WERI-Rb-1 (cell line): ENCODE measurements around the gene BICC1.

Experiments used
- DNase-seq: peaks from one replicate; pipeline ENCODE4 v3.0.0-alpha.2; 2020
- H3K27ac ChIP-seq: fragments of 250-450 bp; sonication (Bioruptor Pico); 2 replicates; pipeline ENCODE4 v1.5.1; 2020; ENCODE audit warnings: mild to moderate bottlenecking, moderate library complexity
- H3K27me3 ChIP-seq: fragments of 250-450 bp; sonication (Bioruptor Pico); 2 replicates; pipeline ENCODE4 v1.5.1; 2021; ENCODE audit warnings: mild to moderate bottlenecking, low read depth, moderate library complexity; ENCODE audit not compliant: insufficient read depth, severe bottlenecking
- H3K36me3 ChIP-seq: fragments of 250-450 bp; sonication (Bioruptor Pico); 2 replicates; pipeline ENCODE4 v1.5.1; 2020; ENCODE audit warnings: mild to moderate bottlenecking, moderate library complexity
- H3K4me3 ChIP-seq: 2 replicates; pipeline ENCODE4 v1.5.1; 2011; ENCODE audit warnings: low read depth, mild to moderate bottlenecking, control low read depth, low read length
- H3K9me3 ChIP-seq: fragments of 250-450 bp; sonication (Bioruptor Pico); 2 replicates; pipeline ENCODE4 v1.5.1; 2021; ENCODE audit warnings: mild to moderate bottlenecking, moderate library complexity; ENCODE audit not compliant: severe bottlenecking
- TF ChIP-seq, protein P1 (sequence below): IDR thresholded peaks from 2 replicates; pipeline ENCODE4 v1.5.1; 2011; ENCODE audit warnings: low read depth, mild to moderate bottlenecking, control low read depth, inconsistent platforms, low read length

Gene BICC1

DNA sequence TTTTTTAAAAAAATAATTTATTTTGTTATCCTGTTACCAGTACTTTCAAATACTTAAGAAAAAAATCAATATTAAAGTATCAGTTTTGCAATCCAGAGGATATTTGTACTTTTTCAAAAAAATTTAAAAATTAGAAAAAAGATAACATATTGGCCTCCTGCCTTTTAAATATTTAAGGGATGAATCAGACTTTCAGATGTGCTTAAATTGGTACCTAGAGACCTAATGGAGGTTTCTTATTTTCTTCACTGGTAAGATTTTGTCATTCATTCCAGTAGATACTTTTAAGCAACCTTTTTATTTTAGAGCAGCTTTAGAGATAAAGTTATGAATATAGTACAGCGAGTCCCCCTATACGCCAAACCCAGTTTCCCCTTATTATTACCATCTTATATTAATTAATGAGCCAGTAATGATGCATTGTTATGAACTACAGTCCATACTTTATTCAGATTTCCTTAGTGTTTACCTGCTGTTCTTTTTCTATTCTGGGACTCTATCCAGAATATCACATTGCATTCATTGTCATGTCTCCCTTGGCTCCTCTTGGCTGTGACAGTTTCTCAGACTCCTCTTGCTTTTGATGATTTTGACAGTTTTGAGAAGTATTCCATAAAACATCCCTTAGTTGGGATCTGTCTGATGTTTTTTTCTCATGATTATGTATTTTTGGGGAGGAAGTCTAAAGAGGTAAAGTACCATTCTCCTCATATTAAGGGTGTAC is 34.2 kb downstream of the BICC1 start:
- Histone ChIP-seq H3K9me3 (no peaks in the 10 kb centered on the region), H3K36me3 (no peaks in the 10 kb centered on the region), H3K27me3 (no peaks in the 10 kb centered on the region), H3K4me3 (no peak overlapping the region), H3K27ac (no peak overlapping the region)
- no peak for DNase-seq
- TF ChIP-seq, protein P1, sequence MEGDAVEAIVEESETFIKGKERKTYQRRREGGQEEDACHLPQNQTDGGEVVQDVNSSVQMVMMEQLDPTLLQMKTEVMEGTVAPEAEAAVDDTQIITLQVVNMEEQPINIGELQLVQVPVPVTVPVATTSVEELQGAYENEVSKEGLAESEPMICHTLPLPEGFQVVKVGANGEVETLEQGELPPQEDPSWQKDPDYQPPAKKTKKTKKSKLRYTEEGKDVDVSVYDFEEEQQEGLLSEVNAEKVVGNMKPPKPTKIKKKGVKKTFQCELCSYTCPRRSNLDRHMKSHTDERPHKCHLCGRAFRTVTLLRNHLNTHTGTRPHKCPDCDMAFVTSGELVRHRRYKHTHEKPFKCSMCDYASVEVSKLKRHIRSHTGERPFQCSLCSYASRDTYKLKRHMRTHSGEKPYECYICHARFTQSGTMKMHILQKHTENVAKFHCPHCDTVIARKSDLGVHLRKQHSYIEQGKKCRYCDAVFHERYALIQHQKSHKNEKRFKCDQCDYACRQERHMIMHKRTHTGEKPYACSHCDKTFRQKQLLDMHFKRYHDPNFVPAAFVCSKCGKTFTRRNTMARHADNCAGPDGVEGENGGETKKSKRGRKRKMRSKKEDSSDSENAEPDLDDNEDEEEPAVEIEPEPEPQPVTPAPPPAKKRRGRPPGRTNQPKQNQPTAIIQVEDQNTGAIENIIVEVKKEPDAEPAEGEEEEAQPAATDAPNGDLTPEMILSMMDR: no peak

DNA sequence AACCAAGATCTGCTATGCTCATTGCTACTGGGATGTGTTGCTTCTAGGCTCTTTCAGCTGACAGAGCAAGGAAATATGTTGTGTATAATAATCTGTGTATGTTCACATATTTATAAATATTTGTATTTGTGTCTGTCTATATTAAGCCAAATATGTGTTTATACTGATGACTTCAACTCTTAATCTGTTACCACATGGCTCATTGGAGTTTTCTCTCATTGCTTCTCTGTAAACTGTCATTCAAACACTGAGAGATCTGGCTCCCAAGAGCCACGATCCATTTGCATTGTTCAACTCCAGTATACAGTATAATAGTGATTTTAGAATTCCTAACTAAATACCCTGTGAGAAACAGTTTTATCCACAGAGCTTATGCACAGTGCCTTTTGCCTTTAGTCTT is 35.3 kb downstream of the BICC1 start:
- no peaks in the 10 kb centered on the region for H3K36me3 ChIP-seq
- no peak for DNase-seq
- no peaks in the 10 kb centered on the region for H3K27me3 ChIP-seq
- no peaks in the 10 kb centered on the region for H3K9me3 ChIP-seq
- TF ChIP-seq, protein P1: no peak
- no peak overlapping the region for H3K27ac ChIP-seq
- H3K4me3 ChIP-seq: no peak overlapping the region

DNA sequence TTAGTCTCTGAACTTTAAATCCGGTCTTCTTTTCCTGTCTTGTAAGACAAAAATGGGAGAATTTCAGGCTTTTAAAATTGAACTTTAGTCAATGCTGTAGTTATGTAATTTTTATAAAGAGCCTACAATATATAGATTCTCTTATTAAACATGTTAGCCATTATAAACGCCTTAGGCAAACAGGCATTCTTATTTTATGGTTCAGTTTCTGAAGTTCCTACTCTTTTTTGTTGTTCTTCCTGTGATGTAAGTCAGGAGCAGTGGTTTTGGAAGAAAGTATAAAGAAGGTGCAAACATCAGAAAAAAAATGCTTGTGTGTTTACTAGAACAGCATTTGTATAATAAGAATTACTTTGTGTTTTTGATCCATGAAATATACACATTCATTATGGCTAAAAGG is 41.6 kb downstream of the BICC1 start:
- Histone ChIP-seq H3K4me3 (no peak overlapping the region), H3K27ac (no peak overlapping the region), H3K9me3 (peaks cover 2% of the 10 kb centered on the region), H3K36me3 (no peaks in the 10 kb centered on the region), H3K27me3 (no peaks in the 10 kb centered on the region)
- TF ChIP-seq, protein P1: no peak
- no peak for DNase-seq

DNA sequence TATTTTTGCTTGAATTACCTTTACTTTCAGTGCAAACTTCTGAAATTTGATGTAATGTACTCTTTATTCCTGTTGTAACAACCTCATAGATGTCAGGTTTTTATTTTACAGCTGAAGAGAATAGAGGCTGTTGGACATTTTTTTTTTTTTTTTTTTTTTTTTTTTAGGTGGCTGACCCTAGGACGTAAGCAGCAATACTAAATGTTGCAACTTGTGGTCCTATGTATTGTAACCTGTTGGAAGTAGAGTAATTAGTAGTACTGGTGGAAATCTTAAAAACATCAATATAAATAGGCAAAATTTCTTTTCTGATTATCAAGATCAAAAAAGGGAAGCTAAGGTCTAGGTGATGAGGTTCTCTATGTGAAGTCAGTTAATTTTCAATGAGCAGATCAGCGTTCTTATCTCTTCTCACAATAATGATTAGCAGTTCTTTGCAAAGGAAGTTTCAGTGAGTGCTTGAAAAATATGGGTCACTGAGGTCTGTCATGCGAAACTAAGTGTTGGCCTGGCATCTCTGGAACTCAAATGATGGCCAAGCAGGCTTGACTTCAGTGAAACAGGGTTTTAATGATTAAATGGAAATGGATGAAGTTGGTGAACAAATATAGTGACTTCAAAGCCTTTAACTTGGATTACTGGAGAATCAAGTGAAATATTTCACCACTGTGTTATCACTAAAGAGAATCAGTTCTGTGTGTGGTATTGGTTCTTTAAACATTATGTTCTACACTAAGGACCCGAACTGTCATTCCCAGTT is 42.7 kb downstream of the BICC1 start:
- Histone ChIP-seq H3K27ac (no peak overlapping the region), H3K4me3 (no peak overlapping the region)
- TF ChIP-seq, protein P1: no peak

DNA sequence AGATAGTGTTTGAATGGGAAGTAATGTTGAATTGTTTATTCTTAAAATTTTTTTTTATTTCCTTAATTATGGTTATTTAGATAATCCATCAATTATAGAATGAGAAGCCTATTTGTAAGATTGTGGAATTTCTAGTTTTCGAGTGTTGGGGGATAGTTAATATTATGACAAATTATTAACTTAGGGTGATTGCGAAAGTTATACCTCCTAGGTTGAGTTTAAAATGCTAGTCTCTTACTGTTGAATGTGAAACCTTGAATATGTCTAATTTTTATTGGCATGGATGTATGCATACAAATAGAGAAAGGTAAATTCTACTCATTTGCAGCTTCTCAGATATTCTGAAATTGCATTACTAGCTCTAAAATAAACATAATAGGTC is 43.2 kb downstream of the BICC1 start:
- Histone ChIP-seq H3K9me3 (peaks cover 2% of the 10 kb centered on the region), H3K4me3 (no peak overlapping the region), H3K27ac (no peak overlapping the region), H3K36me3 (no peaks in the 10 kb centered on the region), H3K27me3 (no peaks in the 10 kb centered on the region)
- TF ChIP-seq, protein P1: no peak
- DNase-seq: no peak

More for the DNA sequence above, 42.7 kb downstream of the BICC1 start:
- Histone ChIP-seq H3K27me3 (no peaks in the 10 kb centered on the region), H3K36me3 (no peaks in the 10 kb centered on the region), H3K9me3 (peaks cover 2% of the 10 kb centered on the region)
- no peak for DNase-seq
